Stomach (tissue), 9 donors: ENCODE measurements around the gene RAB21. TPM values are rescaled to one million over a fixed set of nuclear protein-coding genes. Genes with fewer than 3 reads are reported as not detected.
"Not testable (repeated sequence)": the region's sequence is repeated elsewhere in the genome, so short reads cannot be mapped to it uniquely, and the experiment has no call there.

ENCODE experiments used
- DNase-seq, 2 donors: peaks; one replicate each; pipeline versions ENCODE4 v3.0.0 to v3.0.0-alpha.2; 2013 to 2019
- H3K27ac ChIP-seq, 5 donors: fragments of 200-600 bp in 4 of 5; sonication (generic) in 4 of 5; one replicate each; pipeline ENCODE4 v1.5.1; 2013 to 2019; ENCODE audit warnings: mild to moderate bottlenecking in 1 of 5, moderate library complexity in 1 of 5
- H3K27me3 ChIP-seq, 3 donors: fragments of 200-600 bp; sonication (generic); one replicate each; pipeline ENCODE4 v1.5.1; 2017 to 2019; ENCODE audit warnings: mixed run types in 1 of 3
- H3K36me3 ChIP-seq, 4 donors: fragments of 200-600 bp; sonication (generic); 1 replicate in 3 of 4; 2 replicates in 1 of 4; pipeline ENCODE4 v1.5.1; 2016 to 2019
- H3K4me1 ChIP-seq, 4 donors: fragments of 200-600 bp; sonication (generic); one replicate each; pipeline ENCODE4 v1.5.1; 2016 to 2019
- H3K4me3 ChIP-seq, 4 donors: fragments of 200-600 bp; sonication (generic) in 3 of 4; one replicate each; pipeline ENCODE4 v1.5.1; 2016 to 2019; ENCODE audit warnings: mild to moderate bottlenecking in 1 of 4
- H3K9me3 ChIP-seq, 4 donors: fragments of 200-600 bp; sonication (generic); one replicate each; pipeline ENCODE4 v1.5.1; 2016 to 2019
- CTCF ChIP-seq, 7 experiments: fragments of 450-650 bp in 4 of 7; fragments of 200-600 bp in 3 of 7; sonication (generic) in 3 of 7; IDR thresholded peaks; one replicate each; pipeline ENCODE4 v1.5.1; 2016 to 2019; ENCODE audit warnings: antibody characterized with exemption in 7 of 7, control low read depth in 2 of 7, mild to moderate bottlenecking in 1 of 7
- EP300 ChIP-seq: sonication (generic); formaldehyde crosslinking; IDR thresholded peaks from one replicate; pipeline ENCODE4 v1.6.1; 2017; ENCODE audit warnings: antibody characterized with exemption
- POLR2A ChIP-seq, 4 donors: fragments of 450-650 bp; IDR thresholded peaks; one replicate each; pipeline ENCODE4 v1.6.1; 2016; ENCODE audit warnings: antibody characterized with exemption in 4 of 4, control low read depth in 2 of 4, mild to moderate bottlenecking in 1 of 4, moderate library complexity in 1 of 4
- POLR2AphosphoS5 ChIP-seq, 3 donors: sonication (generic); formaldehyde crosslinking; IDR thresholded peaks; one replicate each; pipeline ENCODE4 v1.6.1; 2016; ENCODE audit warnings: antibody characterized with exemption in 3 of 3
- WGBS, 5 donors: extraction: QIAGEN DNeasy Blood & Tissue Kit in 3 of 5; methylation state at CpG; one replicate each; pipeline versions ENCODE4 v1.1.5 to v1.1.7; 2013 to 2018; 5-methylcytosine and 5-hydroxymethylcytosine counted together
- intact Hi-C: fragments of 100-400 bp; cut with DNase I; formaldehyde crosslinking; loops from one replicate; pipeline ENCODE4 v1.15.1; 2023; ENCODE audit warnings: low total_unique reads
- polyA plus RNA-seq, 3 donors: library from polyadenylated mRNA; stranded (reverse); fragments of 200-250 nt; gene quantifications; one replicate each; pipeline ENCODE4 v1.2.3, GENCODE V29; 2013
- total RNA-seq, 5 donors: library from RNA; depleted of rRNA; stranded (reverse); fragments of >200 nt; gene quantifications; one replicate each; pipeline versions ENCODE4 v1.1.0 to v1.2.3, GENCODE V29; 2014 to 2016
- donor health status: healthy with polysubstance abuse.
- donor health status: Bipolar disorder and iron deficiency.
- donor health status: healthy.

Gene RAB21
- total and polyA plus RNA-seq, 8 donors, result 3.2 to 35.1 (median 7.7) TPM

DNA sequence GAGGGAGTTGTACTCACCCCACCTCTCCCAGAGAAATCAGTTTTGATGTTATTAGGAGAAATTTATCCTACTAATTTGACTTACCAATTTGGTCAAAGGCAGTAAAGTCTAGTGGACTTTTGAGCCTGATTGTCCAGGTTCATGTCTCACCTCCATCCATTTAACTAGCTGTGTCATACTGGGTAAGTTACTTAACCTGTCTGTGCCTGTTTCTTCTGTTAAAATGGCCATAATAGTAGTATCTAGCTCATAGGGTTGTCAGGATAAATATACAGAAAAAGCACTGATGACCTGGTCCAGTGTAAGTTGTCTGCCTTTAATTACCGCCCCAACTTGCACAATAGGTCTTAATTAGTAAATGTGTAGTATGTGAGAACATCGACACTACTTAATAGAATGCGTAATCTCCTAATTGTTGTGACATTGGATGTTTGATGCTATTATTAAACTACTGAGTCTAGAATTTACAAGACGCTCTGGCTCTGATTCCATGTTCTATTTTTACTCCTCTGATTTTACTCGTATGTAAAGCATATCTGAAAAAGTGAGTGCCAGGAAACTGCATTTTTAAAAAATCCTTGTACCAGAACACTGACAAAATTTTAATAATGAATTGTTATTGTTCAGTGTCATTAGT, 1.5 kb downstream of the RAB21 start:
- Histone ChIP-seq H3K36me3 (peaks cover 0 to 33% (median 32%) of the 10 kb centered on the region in 4 donors), H3K27me3 (no peaks in the 10 kb centered on the region), H3K9me3 (peaks cover 0 to 26% (median 11%) of the 10 kb centered on the region in 4 donors), H3K27ac (peak overlapping the region in 4 of 5 donors; percentile 93 to 96 (median 95)), H3K4me1 (peaks cover 17 to 41% (median 31%) of the 10 kb centered on the region in 4 donors), H3K4me3 (peak overlapping the region; percentile 64 to 75 (median 72))
- no peak for TF ChIP-seq EP300
- TF ChIP-seq CTCF (IDR thresholded peaks at IDR 0.05), result no peak
- no peak for TF ChIP-seq POLR2A (IDR thresholded peaks at IDR 0.05)
- no peak for TF ChIP-seq POLR2AphosphoS5 (IDR thresholded peaks at IDR 0.05)
- intact Hi-C loops, result no loop called here
- peak in 1 of 2 donors; percentile 35 for DNase-seq
- 31 to 46% (median 36%) methylated on average over 5 of the region's 5 CpGs for WGBS, 5 donors

DNA sequence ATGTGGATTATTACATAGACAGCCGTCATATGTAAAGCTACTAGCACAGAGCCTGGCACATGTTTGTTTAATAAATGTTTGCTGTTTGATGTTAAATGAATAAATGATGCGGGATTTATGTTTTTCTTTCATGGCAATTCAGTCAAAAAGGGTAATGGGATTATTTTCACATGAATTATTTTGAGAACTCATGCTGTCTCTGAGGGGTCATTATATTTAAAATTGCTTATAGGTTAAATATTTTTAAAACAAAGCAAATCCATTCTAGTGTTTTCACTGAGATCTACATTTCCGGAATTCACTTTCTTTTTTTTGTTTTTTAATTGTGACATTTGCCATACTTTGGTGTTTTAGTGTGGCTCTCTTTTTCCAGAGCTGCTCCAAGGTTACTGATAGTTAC, 5.3 kb downstream of the RAB21 start:
- no peak for TF ChIP-seq POLR2A (IDR thresholded peaks at IDR 0.05)
- TF ChIP-seq CTCF (IDR thresholded peaks at IDR 0.05), result no peak
- TF ChIP-seq EP300, result no peak
- no peak for TF ChIP-seq POLR2AphosphoS5 (IDR thresholded peaks at IDR 0.05)
- Histone ChIP-seq H3K36me3 (peaks cover 0 to 35% (median 33%) of the 10 kb centered on the region in 4 donors), H3K4me3 (no peak overlapping the region), H3K4me1 (peaks cover 16 to 52% (median 34%) of the 10 kb centered on the region in 4 donors), H3K9me3 (peaks cover 0 to 27% (median 12%) of the 10 kb centered on the region in 4 donors), H3K27me3 (no peaks in the 10 kb centered on the region), H3K27ac (no peak overlapping the region)
- 96 to 99% (median 97%) methylated on average over 3 of the region's 3 CpGs for WGBS, 5 donors
- intact Hi-C loops, result no loop called here
- DNase-seq, result no peak

DNA sequence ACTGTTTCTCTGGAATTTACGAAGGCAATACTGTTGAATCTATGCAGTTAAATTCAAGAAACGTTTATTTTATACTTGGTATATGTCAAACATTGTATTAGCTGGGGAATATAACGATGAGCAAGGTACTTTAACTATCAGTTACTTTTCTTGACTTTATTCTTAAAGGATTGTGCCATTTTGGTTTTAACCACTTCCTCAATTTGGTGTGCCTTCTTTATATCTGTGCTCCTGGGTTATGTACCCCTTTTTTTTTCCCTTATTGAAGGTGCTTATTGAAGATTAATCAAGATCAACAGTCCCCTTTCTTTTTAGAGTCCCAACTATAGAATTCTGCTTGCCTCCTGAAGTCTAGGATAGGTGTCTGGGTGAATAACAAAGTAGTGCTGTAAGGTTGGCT, 5.8 kb downstream of the RAB21 start:
- H3K27me3 ChIP-seq, result no peaks in the 10 kb centered on the region
- TF ChIP-seq EP300, result no peak
- TF ChIP-seq POLR2AphosphoS5 (IDR thresholded peaks at IDR 0.05), result no peak
- TF ChIP-seq CTCF (IDR thresholded peaks at IDR 0.05), result no peak
- TF ChIP-seq POLR2A (IDR thresholded peaks at IDR 0.05), result no peak
- H3K4me1 ChIP-seq, result peaks cover 16 to 57% (median 36%) of the 10 kb centered on the region in 4 donors
- no peak overlapping the region for H3K27ac ChIP-seq
- DNase-seq, result no peak
- H3K4me3 ChIP-seq, result no peak overlapping the region
- 66 to 96% (median 90%) methylated on average over 3 of the region's 3 CpGs for WGBS, 5 donors
- intact Hi-C loops, result no loop called here
- peaks cover 0 to 27% (median 12%) of the 10 kb centered on the region in 4 donors for H3K9me3 ChIP-seq
- H3K36me3 ChIP-seq, result peaks cover 0 to 35% (median 33%) of the 10 kb centered on the region in 4 donors

DNA sequence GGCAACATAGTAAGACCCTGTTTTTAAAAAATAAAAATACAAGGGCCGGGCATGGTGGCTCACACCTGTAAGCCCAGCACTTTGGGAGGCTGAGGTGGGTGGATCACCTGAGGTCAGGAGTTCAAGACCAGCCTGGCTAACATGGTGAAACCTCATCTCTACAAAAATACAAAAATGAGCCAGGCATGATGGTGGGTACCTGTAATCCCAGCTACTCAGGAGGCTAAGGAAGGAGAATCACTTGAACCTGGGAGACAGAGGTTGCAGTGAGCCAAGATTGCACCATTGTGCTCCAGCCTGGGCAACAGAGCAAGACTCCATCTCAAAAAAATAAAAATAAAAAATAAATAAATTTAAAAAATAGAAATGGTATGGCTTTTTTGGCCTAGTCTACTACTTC, 6.7 kb downstream of the RAB21 start:
- WGBS, 5 donors, result 70 to 100% (median 98%) methylated on average over 1 of the region's 1 CpG
- H3K4me3 ChIP-seq, DNase-seq, intact Hi-C loops, H3K27me3 ChIP-seq, H3K27ac ChIP-seq: not testable (repeated sequence)
- peaks cover 10 to 60% (median 36%) of the 10 kb centered on the region in 4 donors for H3K4me1 ChIP-seq
- H3K36me3 ChIP-seq, result peaks cover 0 to 35% (median 33%) of the 10 kb centered on the region in 4 donors
- peaks cover 0 to 27% (median 12%) of the 10 kb centered on the region in 4 donors for H3K9me3 ChIP-seq
